Panc1 (cell line): ENCODE measurements around the gene HNRNPLL. TPM values are rescaled to one million over a fixed set of nuclear protein-coding genes. Genes with fewer than 3 reads are reported as not detected.
"Not testable (repeated sequence)": the region's sequence is repeated elsewhere in the genome, so short reads cannot be mapped to it uniquely, and the experiment has no call there.

Experiments
- ATAC-seq: fragments of 200-7000 bp; cut with Tn5 transposase; 2 replicates; pipeline ENCODE4 v1.9.1; 2020; ENCODE audit warnings: mild to moderate bottlenecking, moderate library complexity
- BruUV-seq: library from RNA; stranded (reverse); fragments of 400-500 nt; replicated peaks from 2 replicates; lab custom pipeline; 2021; lab: Mats Ljungman, UMichigan
- CTCF ChIA-PET: fragments of 300-600 bp; sonication (Branson Sonifier 250); formaldehyde crosslinking; loops from one replicate; lab custom pipeline; 2022; ENCODE audit warnings: antibody characterized with exemption; lab: Charles Lee
- POLR2A ChIA-PET: fragments of 300-600 bp; sonication (Branson Sonifier 250); formaldehyde crosslinking; loops from one replicate; lab custom pipeline; 2022; ENCODE audit warnings: antibody characterized with exemption; lab: Charles Lee
- DNase-seq: peaks from one replicate; pipeline ENCODE4 v3.0.0-alpha.2; 2010; ENCODE audit warnings: low read depth, low spot score
- H3K27ac ChIP-seq: 2 replicates; pipeline ENCODE4 v1.5.1; 2011; ENCODE audit warnings: mild to moderate bottlenecking, low read length, inconsistent platforms
- H3K27me3 ChIP-seq: fragments of 200-500 bp; sonication (Bioruptor generic); 2 replicates; pipeline ENCODE4 v1.6.0; 2014; ENCODE audit warnings: low read length, inconsistent platforms; ENCODE audit not compliant: control insufficient read depth, insufficient read depth
- H3K36me3 ChIP-seq: fragments of 200-500 bp; sonication (Bioruptor generic); 2 replicates; pipeline ENCODE4 v1.5.1; 2014; ENCODE audit warnings: inconsistent platforms, mild to moderate bottlenecking, low read length, moderate library complexity; ENCODE audit not compliant: control insufficient read depth, insufficient read depth
- H3K4me1 ChIP-seq: 2 replicates; pipeline ENCODE4 v1.5.1; 2011; ENCODE audit warnings: inconsistent platforms, mild to moderate bottlenecking, low read length, moderate library complexity; ENCODE audit not compliant: control insufficient read depth, insufficient read depth
- H3K4me3 ChIP-seq, 2 experiments: 2 replicates each; pipeline ENCODE4 v1.5.1; 2011 to 2012; ENCODE audit warnings: low read depth in 2 of 2, low read length in 2 of 2, mild to moderate bottlenecking in 2 of 2, inconsistent platforms in 1 of 2, moderate library complexity in 1 of 2
- H3K9me3 ChIP-seq: fragments of 200-500 bp; sonication (Bioruptor generic); 2 replicates; pipeline ENCODE4 v1.5.1; 2014; ENCODE audit warnings: low read depth, mild to moderate bottlenecking, inconsistent platforms, low read length, moderate library complexity; ENCODE audit not compliant: control insufficient read depth, insufficient read depth
- CTCF ChIP-seq: fragments of 450-650 bp; IDR thresholded peaks from 2 replicates; pipeline ENCODE4 v1.5.1; 2017; ENCODE audit warnings: mild to moderate bottlenecking
- POLR2AphosphoS5 ChIP-seq: IDR thresholded peaks from 2 replicates; pipeline ENCODE4 v1.6.1; 2012; ENCODE audit warnings: mild to moderate bottlenecking, low read depth, low read length, moderate library complexity
- SIN3A ChIP-seq: IDR thresholded peaks from 2 replicates; pipeline ENCODE4 v1.6.1; 2012; ENCODE audit warnings: low read depth, mild to moderate bottlenecking, low read length, moderate library complexity, borderline replicate concordance; ENCODE audit not compliant: insufficient read depth
- TCF7L2 ChIP-seq: IDR thresholded peaks from 2 replicates; pipeline ENCODE4 v1.6.1; 2011; ENCODE audit warnings: mild to moderate bottlenecking, low read depth, low read length, inconsistent platforms
- in situ Hi-C: cut with HindIII; loops from 2 replicates; pipeline ENCODE4 v1.10.0; 2016; ENCODE audit warnings: low sequenced_read_pairs, low pct_unique_long_range_greater_than_20kb
- intact Hi-C: fragments of 100-400 bp; cut with micrococcal nuclease; formaldehyde crosslinking; loops from one replicate; pipeline ENCODE4 v1.10.0; 2022; ENCODE audit not compliant: unreplicated experiment
- total RNA-seq: library from RNA; stranded (reverse); gene quantifications from one replicate; pipeline ENCODE4 v1.2.1, GENCODE V29; 2021; ENCODE audit not compliant: unreplicated experiment
- TF ChIP-seq, protein P1 (sequence below), 2 experiments: IDR thresholded peaks; 2 replicates each; pipeline ENCODE4 v1.6.1; 2011 to 2012; ENCODE audit warnings: low read depth in 2 of 2, control low read depth in 1 of 2, low read length in 1 of 2, mild to moderate bottlenecking in 1 of 2, moderate library complexity in 1 of 2; ENCODE audit not compliant: insufficient read depth in 1 of 2

The HNRNPLL gene
- total RNA-seq, 1 experiment from 2014 or later, result 69.8 TPM

DNA sequence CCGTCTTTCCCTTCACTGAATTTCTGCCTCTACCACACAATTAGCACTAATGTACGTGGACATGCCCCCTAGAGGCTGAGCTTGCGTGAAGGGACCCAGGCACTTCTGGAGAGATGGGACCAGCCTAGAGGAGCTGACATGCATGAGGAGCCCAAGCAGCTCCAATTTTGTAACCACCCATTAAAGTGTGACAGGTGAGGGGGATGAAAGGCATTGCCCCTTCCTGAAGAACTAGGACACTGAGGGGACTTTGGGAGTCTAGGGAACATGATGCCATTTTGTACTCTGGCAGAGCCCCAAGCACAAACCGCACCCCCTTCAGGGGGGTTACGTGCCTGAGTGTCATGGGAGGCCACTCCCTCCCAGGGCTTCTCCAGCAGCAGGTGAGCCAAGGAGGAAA, 63.6 kb downstream of the HNRNPLL start:
- H3K9me3 ChIP-seq, result no peaks in the 10 kb centered on the region
- CTCF ChIA-PET, result no interaction called here
- no peaks in the 10 kb centered on the region for H3K27me3 ChIP-seq
- no peak for ATAC-seq
- no peak overlapping the region for H3K27ac ChIP-seq
- in situ Hi-C loops, result no loop called here
- no peak for DNase-seq
- POLR2A ChIA-PET, result interaction anchor here (0.7 kb wide), 1 partner anchor 182 kb away, joined by 3 read pairs; no protein-coding TSS in a partner anchor
- no TSS peak for BruUV-seq
- H3K4me1 ChIP-seq, result peaks cover 14% of the 10 kb centered on the region
- H3K4me3 ChIP-seq, result no peak overlapping the region
- no peaks in the 10 kb centered on the region for H3K36me3 ChIP-seq
- intact Hi-C loops, result loop anchor here (5.0 kb wide), 2 partner anchors 188 to 203 kb away; no protein-coding TSS in a partner anchor
- TF ChIP-seq, protein P1, sequence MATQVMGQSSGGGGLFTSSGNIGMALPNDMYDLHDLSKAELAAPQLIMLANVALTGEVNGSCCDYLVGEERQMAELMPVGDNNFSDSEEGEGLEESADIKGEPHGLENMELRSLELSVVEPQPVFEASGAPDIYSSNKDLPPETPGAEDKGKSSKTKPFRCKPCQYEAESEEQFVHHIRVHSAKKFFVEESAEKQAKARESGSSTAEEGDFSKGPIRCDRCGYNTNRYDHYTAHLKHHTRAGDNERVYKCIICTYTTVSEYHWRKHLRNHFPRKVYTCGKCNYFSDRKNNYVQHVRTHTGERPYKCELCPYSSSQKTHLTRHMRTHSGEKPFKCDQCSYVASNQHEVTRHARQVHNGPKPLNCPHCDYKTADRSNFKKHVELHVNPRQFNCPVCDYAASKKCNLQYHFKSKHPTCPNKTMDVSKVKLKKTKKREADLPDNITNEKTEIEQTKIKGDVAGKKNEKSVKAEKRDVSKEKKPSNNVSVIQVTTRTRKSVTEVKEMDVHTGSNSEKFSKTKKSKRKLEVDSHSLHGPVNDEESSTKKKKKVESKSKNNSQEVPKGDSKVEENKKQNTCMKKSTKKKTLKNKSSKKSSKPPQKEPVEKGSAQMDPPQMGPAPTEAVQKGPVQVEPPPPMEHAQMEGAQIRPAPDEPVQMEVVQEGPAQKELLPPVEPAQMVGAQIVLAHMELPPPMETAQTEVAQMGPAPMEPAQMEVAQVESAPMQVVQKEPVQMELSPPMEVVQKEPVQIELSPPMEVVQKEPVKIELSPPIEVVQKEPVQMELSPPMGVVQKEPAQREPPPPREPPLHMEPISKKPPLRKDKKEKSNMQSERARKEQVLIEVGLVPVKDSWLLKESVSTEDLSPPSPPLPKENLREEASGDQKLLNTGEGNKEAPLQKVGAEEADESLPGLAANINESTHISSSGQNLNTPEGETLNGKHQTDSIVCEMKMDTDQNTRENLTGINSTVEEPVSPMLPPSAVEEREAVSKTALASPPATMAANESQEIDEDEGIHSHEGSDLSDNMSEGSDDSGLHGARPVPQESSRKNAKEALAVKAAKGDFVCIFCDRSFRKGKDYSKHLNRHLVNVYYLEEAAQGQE (IDR thresholded peaks at IDR 0.05; ENCODE audit: insufficient read depth in 1 of 2, low read depth in 2 of 2, low read length in 1 of 2), result no peak
- TF ChIP-seq CTCF, result no peak
- TF ChIP-seq SIN3A, result no peak
- no peak for TF ChIP-seq POLR2AphosphoS5
- no peak for TF ChIP-seq TCF7L2

DNA sequence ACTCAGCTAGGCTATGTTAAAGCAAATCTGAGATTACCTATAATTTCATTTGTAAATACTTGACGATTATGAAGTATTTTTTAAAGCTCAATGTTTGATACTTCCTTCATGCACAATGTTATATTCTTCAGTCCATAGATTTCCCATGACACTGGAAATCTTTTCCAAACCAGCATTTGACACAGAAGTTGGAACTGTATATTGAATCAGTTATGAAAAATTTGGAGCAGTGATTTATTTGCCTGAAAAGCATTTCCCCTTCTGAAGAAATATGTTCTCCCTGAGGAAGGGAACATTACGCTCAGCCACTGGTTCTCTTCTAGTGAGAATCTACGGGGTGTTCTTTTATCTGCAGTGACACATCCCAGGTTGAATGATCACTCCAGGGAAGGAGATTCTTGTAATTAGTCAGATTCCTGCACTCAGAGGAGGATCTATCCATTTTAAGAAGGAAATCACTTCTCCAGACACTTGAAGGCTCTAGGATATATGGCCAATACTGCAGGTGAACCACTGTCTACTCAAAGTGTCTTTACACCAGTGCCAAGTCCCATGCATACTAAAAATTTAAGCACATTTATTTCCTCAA, 64.7 kb downstream of the HNRNPLL start:
- no peak for ATAC-seq
- TF ChIP-seq CTCF, result no peak
- TF ChIP-seq SIN3A, result no peak
- no peak for TF ChIP-seq POLR2AphosphoS5
- no peak for TF ChIP-seq TCF7L2
- TF ChIP-seq, protein P1 (IDR thresholded peaks at IDR 0.05; ENCODE audit: insufficient read depth in 1 of 2, low read depth in 2 of 2, low read length in 1 of 2), result no peak
- ChIA-PET POLR2A (no interaction called here), CTCF (no interaction called here)
- intact Hi-C loops, result loop anchor here (5.0 kb wide), 2 partner anchors 189 to 204 kb away; no protein-coding TSS in a partner anchor
- no TSS peak for BruUV-seq
- no peaks in the 10 kb centered on the region for H3K36me3 ChIP-seq
- no peak for DNase-seq
- peaks cover 14% of the 10 kb centered on the region for H3K4me1 ChIP-seq
- H3K4me3 ChIP-seq, result no peak overlapping the region
- no peak overlapping the region for H3K27ac ChIP-seq
- in situ Hi-C loops, result no loop called here
- no peaks in the 10 kb centered on the region for H3K27me3 ChIP-seq
- H3K9me3 ChIP-seq, result no peaks in the 10 kb centered on the region

- CTCF ChIA-PET, DNase-seq, H3K36me3 ChIP-seq, H3K9me3 ChIP-seq, ATAC-seq, in situ Hi-C loops, BruUV-seq, H3K27ac ChIP-seq, H3K4me3 ChIP-seq, H3K27me3 ChIP-seq: not testable (repeated sequence)
- H3K4me1 ChIP-seq, result peaks cover 11% of the 10 kb centered on the region
- intact Hi-C loops, result loop anchor here (5.0 kb wide), 2 partner anchors 190 to 205 kb away; no protein-coding TSS in a partner anchor
- POLR2A ChIA-PET, result interaction anchor here (0.7 kb wide), 1 partner anchor 161 kb away, joined by 11 read pairs; no protein-coding TSS in a partner anchor
Measured at GRCh38 chr2:38537296-38537695, 65.4 kb downstream of the HNRNPLL start.
